Ishikawa (cell line): ENCODE results near the gene ADCYAP1.

Experiments
- CEBPB ChIP-seq: IDR thresholded peaks from 2 replicates; pipeline ENCODE4 v1.6.1; 2012
- CREB1 ChIP-seq: IDR thresholded peaks from 2 replicates; pipeline ENCODE4 v1.6.1; 2012; ENCODE audit warnings: low read depth
- EGR1 ChIP-seq: IDR thresholded peaks from 2 replicates; pipeline ENCODE4 v1.6.1; 2012
- EP300 ChIP-seq: IDR thresholded peaks from 2 replicates; pipeline ENCODE4 v1.6.1; 2012; ENCODE audit warnings: borderline replicate concordance
- FOXM1 ChIP-seq: IDR thresholded peaks from 2 replicates; pipeline ENCODE4 v1.6.1; 2012; ENCODE audit warnings: low read depth, borderline replicate concordance
- NFIC ChIP-seq: IDR thresholded peaks from 2 replicates; pipeline ENCODE4 v1.6.1; 2012
- RAD21 ChIP-seq: IDR thresholded peaks from 2 replicates; pipeline ENCODE4 v1.6.1; 2012; ENCODE audit warnings: low read depth
- TAF1 ChIP-seq: IDR thresholded peaks from 2 replicates; pipeline ENCODE4 v1.6.1; 2012; ENCODE audit warnings: low read depth, mild to moderate bottlenecking
- TCF12 ChIP-seq: IDR thresholded peaks from 2 replicates; pipeline ENCODE4 v1.6.1; 2012; ENCODE audit warnings: low read depth
- TEAD4 ChIP-seq: IDR thresholded peaks from 2 replicates; pipeline ENCODE4 v1.6.1; 2012
- YY1 ChIP-seq: IDR thresholded peaks from 2 replicates; pipeline ENCODE4 v1.6.1; 2012; ENCODE audit warnings: low read depth
- ZBTB7A ChIP-seq: IDR thresholded peaks from 2 replicates; pipeline ENCODE4 v1.6.1; 2012; ENCODE audit warnings: low read depth
- TF ChIP-seq, protein P1 (sequence below): IDR thresholded peaks from 2 replicates; pipeline ENCODE4 v1.6.1; 2012
- TF ChIP-seq, protein P2 (sequence below): IDR thresholded peaks from 2 replicates; pipeline ENCODE4 v1.6.1; 2012
- TF ChIP-seq, protein P3 (sequence below): IDR thresholded peaks from 2 replicates; pipeline ENCODE4 v1.6.1; 2012; ENCODE audit warnings: low read depth, mild to moderate bottlenecking

ADCYAP1 gene

DNA sequence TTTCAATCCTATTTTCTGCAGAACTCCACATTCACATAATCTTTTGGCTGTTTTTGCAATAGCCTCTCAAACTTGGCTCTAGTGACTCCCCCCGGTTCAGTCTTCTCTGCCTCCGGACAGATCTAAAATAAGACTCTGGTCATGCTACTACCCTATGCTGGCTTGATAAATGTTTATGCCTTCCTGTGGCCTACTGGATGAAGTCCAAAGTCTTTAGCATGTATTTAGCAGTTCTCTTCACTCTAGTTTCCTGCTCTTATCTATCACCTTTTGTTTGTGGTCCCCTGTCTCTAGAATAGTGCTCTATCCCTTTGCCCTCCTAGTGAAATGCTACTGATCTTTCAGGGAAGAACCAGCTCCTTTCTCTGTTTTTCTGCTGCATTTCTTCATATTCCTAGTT, 14.4 kb downstream of the ADCYAP1 start:
- TF ChIP-seq EGR1 (no peak), TEAD4 (no peak)
- TF ChIP-seq, protein P1, sequence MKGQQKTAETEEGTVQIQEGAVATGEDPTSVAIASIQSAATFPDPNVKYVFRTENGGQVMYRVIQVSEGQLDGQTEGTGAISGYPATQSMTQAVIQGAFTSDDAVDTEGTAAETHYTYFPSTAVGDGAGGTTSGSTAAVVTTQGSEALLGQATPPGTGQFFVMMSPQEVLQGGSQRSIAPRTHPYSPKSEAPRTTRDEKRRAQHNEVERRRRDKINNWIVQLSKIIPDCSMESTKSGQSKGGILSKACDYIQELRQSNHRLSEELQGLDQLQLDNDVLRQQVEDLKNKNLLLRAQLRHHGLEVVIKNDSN = no peak

DNA sequence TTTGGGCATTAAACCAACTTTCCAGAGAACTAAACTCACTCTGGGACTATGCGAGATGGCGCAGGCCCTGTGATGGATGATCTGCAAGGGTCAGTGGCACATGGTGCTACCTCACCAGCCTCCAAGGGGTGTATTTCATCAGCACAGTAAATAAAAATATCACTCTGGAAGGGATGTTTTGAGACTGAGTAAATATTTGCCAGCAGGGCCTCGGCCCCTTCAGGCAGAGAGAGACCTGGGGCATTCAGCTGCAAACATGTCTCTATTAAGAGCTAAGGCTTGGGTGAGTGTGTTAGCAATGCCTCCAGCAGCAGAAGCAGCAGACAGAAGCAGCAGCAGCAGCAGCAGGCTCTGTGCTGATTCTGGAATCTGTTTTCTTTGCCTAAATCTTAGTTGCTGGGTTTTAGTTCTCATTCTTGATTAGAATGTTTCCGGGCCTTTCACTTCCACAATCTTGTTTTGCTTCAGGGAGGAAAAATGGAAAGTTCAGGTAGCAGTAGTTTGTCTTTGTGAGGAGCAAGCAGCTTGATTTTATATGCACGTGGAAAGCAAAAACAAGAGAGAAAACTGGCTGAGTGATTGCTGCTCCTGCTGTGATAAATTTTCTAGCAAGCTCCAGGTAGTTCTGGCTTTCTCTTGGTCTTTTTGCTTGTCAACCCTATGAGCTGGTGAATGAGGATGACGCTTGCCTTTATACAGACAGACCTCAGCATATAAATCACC, 18.6 kb downstream of the ADCYAP1 start:
- TF ChIP-seq TAF1 = no peak
- TF ChIP-seq, protein P2, sequence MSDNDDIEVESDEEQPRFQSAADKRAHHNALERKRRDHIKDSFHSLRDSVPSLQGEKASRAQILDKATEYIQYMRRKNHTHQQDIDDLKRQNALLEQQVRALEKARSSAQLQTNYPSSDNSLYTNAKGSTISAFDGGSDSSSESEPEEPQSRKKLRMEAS = no peak
- TF ChIP-seq CREB1 = no peak
- TF ChIP-seq, protein P1 = no peak
- TF ChIP-seq EGR1 = no peak
- TF ChIP-seq ZBTB7A = no peak
- TF ChIP-seq RAD21 = no peak
- TF ChIP-seq, protein P3, sequence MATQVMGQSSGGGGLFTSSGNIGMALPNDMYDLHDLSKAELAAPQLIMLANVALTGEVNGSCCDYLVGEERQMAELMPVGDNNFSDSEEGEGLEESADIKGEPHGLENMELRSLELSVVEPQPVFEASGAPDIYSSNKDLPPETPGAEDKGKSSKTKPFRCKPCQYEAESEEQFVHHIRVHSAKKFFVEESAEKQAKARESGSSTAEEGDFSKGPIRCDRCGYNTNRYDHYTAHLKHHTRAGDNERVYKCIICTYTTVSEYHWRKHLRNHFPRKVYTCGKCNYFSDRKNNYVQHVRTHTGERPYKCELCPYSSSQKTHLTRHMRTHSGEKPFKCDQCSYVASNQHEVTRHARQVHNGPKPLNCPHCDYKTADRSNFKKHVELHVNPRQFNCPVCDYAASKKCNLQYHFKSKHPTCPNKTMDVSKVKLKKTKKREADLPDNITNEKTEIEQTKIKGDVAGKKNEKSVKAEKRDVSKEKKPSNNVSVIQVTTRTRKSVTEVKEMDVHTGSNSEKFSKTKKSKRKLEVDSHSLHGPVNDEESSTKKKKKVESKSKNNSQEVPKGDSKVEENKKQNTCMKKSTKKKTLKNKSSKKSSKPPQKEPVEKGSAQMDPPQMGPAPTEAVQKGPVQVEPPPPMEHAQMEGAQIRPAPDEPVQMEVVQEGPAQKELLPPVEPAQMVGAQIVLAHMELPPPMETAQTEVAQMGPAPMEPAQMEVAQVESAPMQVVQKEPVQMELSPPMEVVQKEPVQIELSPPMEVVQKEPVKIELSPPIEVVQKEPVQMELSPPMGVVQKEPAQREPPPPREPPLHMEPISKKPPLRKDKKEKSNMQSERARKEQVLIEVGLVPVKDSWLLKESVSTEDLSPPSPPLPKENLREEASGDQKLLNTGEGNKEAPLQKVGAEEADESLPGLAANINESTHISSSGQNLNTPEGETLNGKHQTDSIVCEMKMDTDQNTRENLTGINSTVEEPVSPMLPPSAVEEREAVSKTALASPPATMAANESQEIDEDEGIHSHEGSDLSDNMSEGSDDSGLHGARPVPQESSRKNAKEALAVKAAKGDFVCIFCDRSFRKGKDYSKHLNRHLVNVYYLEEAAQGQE = no peak
- TF ChIP-seq TCF12 = no peak
- no peak for TF ChIP-seq YY1
- TF ChIP-seq EP300 = no peak
- TF ChIP-seq FOXM1 = no peak
- TF ChIP-seq CEBPB = no peak

DNA sequence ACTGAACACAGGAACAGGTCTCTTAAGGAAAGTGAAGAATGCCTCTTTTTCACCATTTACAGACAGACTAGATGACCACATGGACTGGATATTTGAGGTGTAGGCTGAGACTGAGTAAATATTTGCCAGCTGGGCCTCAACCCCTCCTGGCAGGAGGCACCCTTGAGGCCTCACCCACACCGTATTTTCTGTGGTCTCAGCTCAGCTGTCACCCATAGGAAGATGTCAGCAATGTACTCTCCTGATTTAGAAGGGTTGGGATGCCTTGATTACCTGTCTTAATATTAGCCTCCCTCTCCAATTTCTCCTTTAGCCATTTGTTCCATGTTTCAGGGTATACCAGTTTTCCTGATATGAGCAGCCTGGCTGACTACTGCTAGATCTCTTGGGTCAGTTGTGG, 20.3 kb downstream of the ADCYAP1 start:
- no peak for TF ChIP-seq ZBTB7A
- TF ChIP-seq, protein P3 = no peak
- no peak for TF ChIP-seq TEAD4
- no peak for TF ChIP-seq YY1

DNA sequence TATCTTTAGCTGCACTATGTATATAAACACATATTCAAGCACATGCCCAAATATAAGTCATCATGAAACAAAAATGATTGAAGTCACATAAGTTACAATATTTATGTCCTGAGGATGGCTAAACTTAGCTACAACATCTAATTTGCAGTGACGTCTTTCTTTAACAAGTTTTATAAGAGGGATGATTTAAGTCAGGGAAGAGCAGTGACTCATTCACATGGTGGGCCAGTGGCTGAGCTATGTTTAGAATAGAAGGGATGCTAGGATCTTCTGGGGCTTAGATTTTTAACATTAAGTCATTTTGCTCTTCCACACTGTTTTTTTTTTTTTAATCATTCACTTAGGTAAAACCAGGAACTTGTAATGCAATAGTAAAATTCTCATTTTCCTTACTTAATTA, 22.3 kb downstream of the ADCYAP1 start:
- TF ChIP-seq YY1 = no peak
- TF ChIP-seq, protein P3 = no peak
- no peak for TF ChIP-seq TCF12
- TF ChIP-seq EP300 = no peak
- no peak for TF ChIP-seq NFIC
- no peak for TF ChIP-seq CEBPB
- TF ChIP-seq, protein P1 = no peak
- no peak for TF ChIP-seq FOXM1

GRCh38 chr18:933082-933481, 28.4 kb downstream of the ADCYAP1 start:
- TF ChIP-seq ZBTB7A (no peak), FOXM1 (no peak), EP300 (no peak), TEAD4 (no peak), NFIC (no peak), YY1 (no peak), CREB1 (no peak), RAD21 (no peak), CEBPB (no peak), TCF12 (no peak), TAF1 (no peak), EGR1 (no peak)
- TF ChIP-seq, protein P3 = no peak
- TF ChIP-seq, protein P1 = no peak
- TF ChIP-seq, protein P2 = no peak
